ENCODE data around the gene STOX2.

DNA sequence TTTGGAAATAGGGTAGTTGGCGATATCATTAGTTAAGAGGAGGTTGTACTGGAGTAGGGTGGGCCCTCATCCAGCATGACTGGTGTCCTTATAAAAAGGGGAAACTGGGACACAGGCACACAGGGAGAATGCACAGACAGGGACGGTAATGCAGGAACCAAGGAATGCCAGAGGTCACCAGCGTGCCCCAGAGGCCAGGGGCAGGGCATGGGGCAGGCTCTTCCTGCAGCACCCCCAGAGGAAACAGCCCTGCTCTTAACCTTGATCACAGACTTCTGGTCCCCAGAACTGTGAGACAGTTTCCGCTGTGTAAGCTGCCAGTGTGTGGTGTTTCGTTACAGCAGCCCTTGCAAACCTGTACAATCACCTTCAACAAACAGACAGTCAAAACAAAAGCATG, 15.9 kb upstream of the STOX2 start:
- TF ChIP-seq, protein P1, sequence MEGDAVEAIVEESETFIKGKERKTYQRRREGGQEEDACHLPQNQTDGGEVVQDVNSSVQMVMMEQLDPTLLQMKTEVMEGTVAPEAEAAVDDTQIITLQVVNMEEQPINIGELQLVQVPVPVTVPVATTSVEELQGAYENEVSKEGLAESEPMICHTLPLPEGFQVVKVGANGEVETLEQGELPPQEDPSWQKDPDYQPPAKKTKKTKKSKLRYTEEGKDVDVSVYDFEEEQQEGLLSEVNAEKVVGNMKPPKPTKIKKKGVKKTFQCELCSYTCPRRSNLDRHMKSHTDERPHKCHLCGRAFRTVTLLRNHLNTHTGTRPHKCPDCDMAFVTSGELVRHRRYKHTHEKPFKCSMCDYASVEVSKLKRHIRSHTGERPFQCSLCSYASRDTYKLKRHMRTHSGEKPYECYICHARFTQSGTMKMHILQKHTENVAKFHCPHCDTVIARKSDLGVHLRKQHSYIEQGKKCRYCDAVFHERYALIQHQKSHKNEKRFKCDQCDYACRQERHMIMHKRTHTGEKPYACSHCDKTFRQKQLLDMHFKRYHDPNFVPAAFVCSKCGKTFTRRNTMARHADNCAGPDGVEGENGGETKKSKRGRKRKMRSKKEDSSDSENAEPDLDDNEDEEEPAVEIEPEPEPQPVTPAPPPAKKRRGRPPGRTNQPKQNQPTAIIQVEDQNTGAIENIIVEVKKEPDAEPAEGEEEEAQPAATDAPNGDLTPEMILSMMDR (IDR thresholded peaks at IDR 0.05; ENCODE audit: low read length) = no peak
- no peak for TF ChIP-seq EZH2 (IDR thresholded peaks at IDR 0.05; ENCODE audit: borderline replicate concordance, low read length)

Measured in OCI-LY1 (cell line).